HL-60 (cell line): ENCODE results near the gene HSD17B1.

ENCODE experiments used
- DNase-seq, 2 experiments: peaks; one replicate each; pipeline ENCODE4 v3.0.0-alpha.2; 2010 to 2020; ENCODE audit warnings: low read depth in 1 of 2, low spot score in 1 of 2
- H3K27ac ChIP-seq: fragments of 250-450 bp; sonication (Bioruptor Pico); replicated peaks from 2 replicates; pipeline ENCODE4 v1.5.1; 2020; ENCODE audit warnings: mild to moderate bottlenecking, moderate library complexity
- H3K27me3 ChIP-seq: fragments of 250-450 bp; sonication (Bioruptor Pico); 2 replicates; pipeline ENCODE4 v1.5.1; 2021; ENCODE audit warnings: mild to moderate bottlenecking, moderate library complexity; ENCODE audit not compliant: insufficient read depth, poor library complexity, severe bottlenecking
- H3K4me3 ChIP-seq: replicated peaks from 2 replicates; pipeline ENCODE4 v1.5.1; 2011; ENCODE audit warnings: mild to moderate bottlenecking, control low read depth, low read length; ENCODE audit not compliant: insufficient read depth
- GABPA ChIP-seq: IDR thresholded peaks from 2 replicates; pipeline ENCODE4 v1.6.1; 2012; ENCODE audit warnings: low read depth
- POLR2AphosphoS5 ChIP-seq: IDR thresholded peaks from 2 replicates; pipeline ENCODE4 v1.6.1; 2012; ENCODE audit warnings: low read depth
- SPI1 ChIP-seq: IDR thresholded peaks from 2 replicates; pipeline ENCODE4 v1.6.1; 2012; ENCODE audit warnings: low read depth, mild to moderate bottlenecking, borderline replicate concordance
- TF ChIP-seq, protein P1 (sequence below): IDR thresholded peaks from one replicate; pipeline ENCODE4 v1.5.1; 2011; ENCODE audit warnings: low read length, control low read depth, inconsistent platforms; ENCODE audit not compliant: insufficient read depth
- TF ChIP-seq, protein P2 (sequence below): IDR thresholded peaks from 2 replicates; pipeline ENCODE4 v1.6.1; 2012; ENCODE audit warnings: low read depth; ENCODE audit not compliant: insufficient replicate concordance

HSD17B1 gene

DNA sequence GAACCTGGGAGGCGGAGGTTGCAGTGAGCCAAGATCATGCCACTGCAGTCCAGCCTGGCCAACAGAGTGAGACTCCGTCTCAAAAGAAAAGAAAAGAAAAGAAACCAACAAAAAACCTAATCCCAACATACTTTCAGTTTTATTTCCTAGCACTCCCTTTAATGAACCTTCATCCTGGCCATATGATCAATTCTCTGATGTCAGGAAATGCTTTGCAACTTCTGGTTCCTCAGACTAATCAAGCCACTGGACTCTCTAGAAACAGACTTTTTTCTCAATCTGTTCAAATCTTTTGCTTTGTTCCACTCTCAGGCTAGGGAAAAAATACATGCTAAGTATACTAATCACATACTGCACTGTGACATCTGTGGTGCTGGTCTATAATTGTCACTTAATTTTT lies 38.2 kb downstream of the HSD17B1 start:
- Histone ChIP-seq H3K27ac (no peak overlapping the region), H3K27me3 (no peaks in the 10 kb centered on the region), H3K4me3 (no peak overlapping the region)
- no peak for DNase-seq
- TF ChIP-seq POLR2AphosphoS5 (no peak), GABPA (no peak), SPI1 (no peak)
- TF ChIP-seq, protein P1, sequence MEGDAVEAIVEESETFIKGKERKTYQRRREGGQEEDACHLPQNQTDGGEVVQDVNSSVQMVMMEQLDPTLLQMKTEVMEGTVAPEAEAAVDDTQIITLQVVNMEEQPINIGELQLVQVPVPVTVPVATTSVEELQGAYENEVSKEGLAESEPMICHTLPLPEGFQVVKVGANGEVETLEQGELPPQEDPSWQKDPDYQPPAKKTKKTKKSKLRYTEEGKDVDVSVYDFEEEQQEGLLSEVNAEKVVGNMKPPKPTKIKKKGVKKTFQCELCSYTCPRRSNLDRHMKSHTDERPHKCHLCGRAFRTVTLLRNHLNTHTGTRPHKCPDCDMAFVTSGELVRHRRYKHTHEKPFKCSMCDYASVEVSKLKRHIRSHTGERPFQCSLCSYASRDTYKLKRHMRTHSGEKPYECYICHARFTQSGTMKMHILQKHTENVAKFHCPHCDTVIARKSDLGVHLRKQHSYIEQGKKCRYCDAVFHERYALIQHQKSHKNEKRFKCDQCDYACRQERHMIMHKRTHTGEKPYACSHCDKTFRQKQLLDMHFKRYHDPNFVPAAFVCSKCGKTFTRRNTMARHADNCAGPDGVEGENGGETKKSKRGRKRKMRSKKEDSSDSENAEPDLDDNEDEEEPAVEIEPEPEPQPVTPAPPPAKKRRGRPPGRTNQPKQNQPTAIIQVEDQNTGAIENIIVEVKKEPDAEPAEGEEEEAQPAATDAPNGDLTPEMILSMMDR = no peak
- TF ChIP-seq, protein P2, sequence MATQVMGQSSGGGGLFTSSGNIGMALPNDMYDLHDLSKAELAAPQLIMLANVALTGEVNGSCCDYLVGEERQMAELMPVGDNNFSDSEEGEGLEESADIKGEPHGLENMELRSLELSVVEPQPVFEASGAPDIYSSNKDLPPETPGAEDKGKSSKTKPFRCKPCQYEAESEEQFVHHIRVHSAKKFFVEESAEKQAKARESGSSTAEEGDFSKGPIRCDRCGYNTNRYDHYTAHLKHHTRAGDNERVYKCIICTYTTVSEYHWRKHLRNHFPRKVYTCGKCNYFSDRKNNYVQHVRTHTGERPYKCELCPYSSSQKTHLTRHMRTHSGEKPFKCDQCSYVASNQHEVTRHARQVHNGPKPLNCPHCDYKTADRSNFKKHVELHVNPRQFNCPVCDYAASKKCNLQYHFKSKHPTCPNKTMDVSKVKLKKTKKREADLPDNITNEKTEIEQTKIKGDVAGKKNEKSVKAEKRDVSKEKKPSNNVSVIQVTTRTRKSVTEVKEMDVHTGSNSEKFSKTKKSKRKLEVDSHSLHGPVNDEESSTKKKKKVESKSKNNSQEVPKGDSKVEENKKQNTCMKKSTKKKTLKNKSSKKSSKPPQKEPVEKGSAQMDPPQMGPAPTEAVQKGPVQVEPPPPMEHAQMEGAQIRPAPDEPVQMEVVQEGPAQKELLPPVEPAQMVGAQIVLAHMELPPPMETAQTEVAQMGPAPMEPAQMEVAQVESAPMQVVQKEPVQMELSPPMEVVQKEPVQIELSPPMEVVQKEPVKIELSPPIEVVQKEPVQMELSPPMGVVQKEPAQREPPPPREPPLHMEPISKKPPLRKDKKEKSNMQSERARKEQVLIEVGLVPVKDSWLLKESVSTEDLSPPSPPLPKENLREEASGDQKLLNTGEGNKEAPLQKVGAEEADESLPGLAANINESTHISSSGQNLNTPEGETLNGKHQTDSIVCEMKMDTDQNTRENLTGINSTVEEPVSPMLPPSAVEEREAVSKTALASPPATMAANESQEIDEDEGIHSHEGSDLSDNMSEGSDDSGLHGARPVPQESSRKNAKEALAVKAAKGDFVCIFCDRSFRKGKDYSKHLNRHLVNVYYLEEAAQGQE = no peak

DNA sequence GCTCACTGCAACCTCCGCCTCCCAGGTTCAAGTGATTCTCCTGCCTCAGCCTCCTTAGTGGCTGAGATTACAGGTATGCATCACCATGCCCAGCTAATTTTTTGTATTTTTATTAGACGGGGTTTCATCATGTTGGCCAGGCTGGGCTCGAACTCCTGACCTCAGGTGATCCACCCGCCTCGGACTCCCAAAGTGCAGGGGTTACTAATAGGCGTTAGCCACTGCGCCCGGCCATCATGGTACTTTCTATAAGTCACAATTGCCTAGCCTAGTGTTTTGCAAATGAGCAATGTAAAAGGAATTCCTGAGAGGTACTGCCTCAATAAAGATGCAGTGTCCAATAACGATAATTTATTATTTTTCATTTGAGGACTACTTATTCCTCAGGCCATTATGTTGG lies 38.7 kb downstream of the HSD17B1 start:
- no peaks in the 10 kb centered on the region for H3K27me3 ChIP-seq
- H3K27ac ChIP-seq = no peak overlapping the region
- no peak overlapping the region for H3K4me3 ChIP-seq
- DNase-seq = no peak
- TF ChIP-seq, protein P2 = no peak
- TF ChIP-seq SPI1 (no peak), POLR2AphosphoS5 (no peak), GABPA (no peak)
- TF ChIP-seq, protein P1 = no peak

DNA sequence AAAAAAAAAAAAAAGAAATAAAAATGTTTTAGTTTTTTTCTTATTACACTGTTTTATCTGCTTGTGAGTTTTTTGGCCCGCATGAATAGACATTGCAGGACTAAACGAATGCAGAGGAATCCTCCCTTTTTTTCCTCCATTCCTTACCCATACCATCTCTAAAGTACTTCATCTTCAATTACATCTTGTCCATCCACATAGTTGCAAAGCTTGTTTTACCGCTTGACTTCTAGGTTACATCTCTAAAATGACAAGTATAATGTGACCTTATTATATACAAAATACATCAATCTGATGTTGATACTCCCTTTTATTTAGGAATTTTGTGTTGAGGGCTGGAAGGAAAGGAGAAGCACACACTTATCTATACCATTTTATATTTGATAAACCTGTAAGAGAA lies 43.7 kb downstream of the HSD17B1 start:
- no peak overlapping the region for H3K27ac ChIP-seq
- DNase-seq = no peak
- no peak overlapping the region for H3K4me3 ChIP-seq
- no peaks in the 10 kb centered on the region for H3K27me3 ChIP-seq
- TF ChIP-seq POLR2AphosphoS5 (no peak), GABPA (no peak), SPI1 (no peak)
- TF ChIP-seq, protein P2 = no peak
- TF ChIP-seq, protein P1 = no peak
